Lung (tissue), 12 donors: ENCODE measurements around the gene SEPTIN5. TPM values are rescaled to one million over a fixed set of nuclear protein-coding genes. Genes with fewer than 3 reads are reported as not detected.

Source experiments
- ATAC-seq: fragments of 200-7000 bp; cut with Tn5 transposase; one replicate; pipeline ENCODE4 v1.9.1; 2020; ENCODE audit warnings: moderate number of reproducible peaks; ENCODE audit not compliant: insufficient read depth, low FRiP score
- DNase-seq, 3 donors: peaks; one replicate each; pipeline ENCODE4 v3.0.0-alpha.2; 2013 to 2017
- H3K27ac ChIP-seq, 2 donors: one replicate each; pipeline ENCODE4 v1.5.1; 2013; ENCODE audit warnings: mild to moderate bottlenecking in 2 of 2, moderate library complexity in 2 of 2, control low read depth in 1 of 2, inconsistent platforms in 1 of 2, low read depth in 1 of 2, low read length in 1 of 2
- H3K27me3 ChIP-seq, 3 donors: one replicate each; pipeline ENCODE4 v1.5.1; 2013; ENCODE audit warnings: low read length in 2 of 3; ENCODE audit not compliant: control insufficient read depth in 3 of 3, insufficient read depth in 3 of 3
- H3K36me3 ChIP-seq, 4 donors: one replicate each; pipeline ENCODE4 v1.5.1; 2013; ENCODE audit warnings: low read length in 4 of 4, mild to moderate bottlenecking in 1 of 4, moderate library complexity in 1 of 4; ENCODE audit not compliant: control insufficient read depth in 4 of 4, insufficient read depth in 4 of 4
- H3K4me1 ChIP-seq, 5 donors: one replicate each; pipeline ENCODE4 v1.5.1; 2013; ENCODE audit warnings: low read length in 5 of 5, mild to moderate bottlenecking in 2 of 5, moderate library complexity in 1 of 5; ENCODE audit not compliant: control insufficient read depth in 5 of 5, insufficient read depth in 5 of 5
- H3K4me3 ChIP-seq: one replicate; pipeline ENCODE4 v1.5.1; 2013; ENCODE audit warnings: mild to moderate bottlenecking, control low read depth, moderate library complexity
- H3K9ac ChIP-seq, 2 donors: one replicate each; pipeline ENCODE4 v1.5.1; 2013; ENCODE audit warnings: low read length in 2 of 2, control low read depth in 1 of 2; ENCODE audit not compliant: insufficient read depth in 1 of 2
- H3K9me3 ChIP-seq, 4 donors: one replicate each; pipeline ENCODE4 v1.5.1; 2013; ENCODE audit warnings: low read length in 3 of 4, mild to moderate bottlenecking in 1 of 4, moderate library complexity in 1 of 4; ENCODE audit not compliant: control insufficient read depth in 4 of 4, insufficient read depth in 3 of 4
- WGBS, 2 donors: extraction: QIAGEN DNeasy Blood & Tissue Kit; methylation state at CpG; one replicate each; pipeline ENCODE4 v1.1.7; 2013; 5-methylcytosine and 5-hydroxymethylcytosine counted together
- polyA plus RNA-seq, 2 donors: library from polyadenylated mRNA; stranded (reverse); fragments of 200-250 nt; gene quantifications; one replicate each; pipeline ENCODE4 v1.2.1, GENCODE V29; 2013
- total RNA-seq, 2 donors: library from RNA; depleted of rRNA in 1 of 2; stranded (reverse); fragments of >200 nt in 1 of 2; gene quantifications; one replicate each; pipeline ENCODE4 v1.2.1, GENCODE V29; 2014 to 2021
- TF ChIP-seq, protein P1 (sequence below): IDR thresholded peaks from 2 replicates; pipeline ENCODE4 v1.5.1; 2012; ENCODE audit warnings: mild to moderate bottlenecking; ENCODE audit errors: control extremely low read depth, extremely low read depth
- donor health status: control.
- donor health status: control.
- donor health status: Bipolar disorder and iron deficiency.
- donor health status: healthy.
- donor health status: DM: yes; HTN: yes; CAD: no.

SEPTIN5 gene
- total and polyA plus RNA-seq, 4 donors = 10.4 to 32.5 (median 14.2) TPM

DNA sequence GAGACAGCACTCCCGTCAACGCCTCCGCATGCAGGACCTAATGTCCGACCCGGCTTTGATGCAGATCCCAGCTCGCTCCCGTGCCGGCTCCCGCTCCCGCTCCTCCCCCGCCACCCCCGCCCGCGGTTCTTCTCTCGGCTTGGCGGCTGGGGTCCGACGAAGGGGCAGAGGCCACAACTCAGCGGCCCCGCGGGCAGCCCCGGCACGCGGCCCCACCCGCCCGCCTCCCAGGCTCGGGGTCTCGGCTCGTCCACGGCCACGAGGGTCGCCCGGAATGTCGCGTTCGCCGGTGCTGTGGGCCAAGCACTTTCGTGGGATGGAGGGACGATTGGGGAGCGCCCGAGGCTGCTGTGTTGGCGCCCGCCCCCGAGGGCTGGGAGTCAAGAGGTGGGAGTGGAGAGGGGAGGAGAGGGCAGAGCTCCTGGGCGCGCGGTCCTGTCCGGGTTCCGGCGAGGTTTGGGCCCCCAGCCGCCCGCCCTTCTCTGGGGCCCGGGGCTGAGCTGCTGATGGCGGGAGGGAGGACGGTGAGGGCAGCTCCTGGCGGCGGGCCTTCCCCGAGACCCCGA, 40.9 kb downstream of the SEPTIN5 start:
- H3K4me3 ChIP-seq = no peak overlapping the region
- H3K27ac ChIP-seq = no peak overlapping the region
- TF ChIP-seq, protein P1, sequence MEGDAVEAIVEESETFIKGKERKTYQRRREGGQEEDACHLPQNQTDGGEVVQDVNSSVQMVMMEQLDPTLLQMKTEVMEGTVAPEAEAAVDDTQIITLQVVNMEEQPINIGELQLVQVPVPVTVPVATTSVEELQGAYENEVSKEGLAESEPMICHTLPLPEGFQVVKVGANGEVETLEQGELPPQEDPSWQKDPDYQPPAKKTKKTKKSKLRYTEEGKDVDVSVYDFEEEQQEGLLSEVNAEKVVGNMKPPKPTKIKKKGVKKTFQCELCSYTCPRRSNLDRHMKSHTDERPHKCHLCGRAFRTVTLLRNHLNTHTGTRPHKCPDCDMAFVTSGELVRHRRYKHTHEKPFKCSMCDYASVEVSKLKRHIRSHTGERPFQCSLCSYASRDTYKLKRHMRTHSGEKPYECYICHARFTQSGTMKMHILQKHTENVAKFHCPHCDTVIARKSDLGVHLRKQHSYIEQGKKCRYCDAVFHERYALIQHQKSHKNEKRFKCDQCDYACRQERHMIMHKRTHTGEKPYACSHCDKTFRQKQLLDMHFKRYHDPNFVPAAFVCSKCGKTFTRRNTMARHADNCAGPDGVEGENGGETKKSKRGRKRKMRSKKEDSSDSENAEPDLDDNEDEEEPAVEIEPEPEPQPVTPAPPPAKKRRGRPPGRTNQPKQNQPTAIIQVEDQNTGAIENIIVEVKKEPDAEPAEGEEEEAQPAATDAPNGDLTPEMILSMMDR = no peak
- peaks cover 0 to 25% (median 0%) of the 10 kb centered on the region in 5 donors for H3K4me1 ChIP-seq
- H3K9ac ChIP-seq = no peak overlapping the region
- H3K27me3 ChIP-seq = peaks cover 3 to 70% (median 51%) of the 10 kb centered on the region in 3 donors
- H3K36me3 ChIP-seq = no peaks in the 10 kb centered on the region
- ATAC-seq (no peak), DNase-seq (no peak)
- WGBS, 2 donors = 2 to 6% methylated on average over 55 to 59 of the region's 59 CpGs
- H3K9me3 ChIP-seq = no peaks in the 10 kb centered on the region

DNA sequence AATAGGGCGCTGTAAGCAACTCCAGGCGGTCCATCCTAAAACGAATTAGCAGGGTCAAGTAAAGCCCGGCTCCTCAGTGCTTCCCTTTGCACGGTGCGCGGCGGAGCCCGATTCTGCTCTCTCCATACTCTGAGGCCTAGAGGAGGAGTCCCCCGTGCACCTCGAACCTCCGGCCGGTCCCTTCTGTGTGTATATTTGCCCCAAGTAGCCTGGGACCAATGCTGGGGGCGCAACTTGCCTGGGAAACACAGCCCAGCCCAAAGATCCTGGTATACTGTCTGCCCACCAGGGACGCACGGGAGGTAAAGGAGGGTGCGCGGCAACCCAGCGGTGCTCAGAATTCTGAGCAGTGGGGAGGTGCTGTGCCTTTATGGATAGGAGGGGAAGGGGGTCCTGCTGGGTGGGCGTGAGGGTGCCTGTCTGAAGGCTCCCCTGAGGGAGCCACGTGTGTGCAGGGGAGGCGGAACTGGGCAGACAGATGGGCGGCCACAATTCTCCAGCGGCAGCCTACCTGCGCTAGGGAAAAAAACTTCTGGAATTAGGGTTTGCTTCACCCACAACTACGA, 41.5 kb downstream of the SEPTIN5 start:
- no peak overlapping the region for H3K4me3 ChIP-seq
- H3K27me3 ChIP-seq = peaks cover 3 to 71% (median 52%) of the 10 kb centered on the region in 3 donors
- no peak for ATAC-seq
- 6 to 11% methylated on average over 26 of the region's 26 CpGs for WGBS, 2 donors
- no peaks in the 10 kb centered on the region for H3K9me3 ChIP-seq
- H3K36me3 ChIP-seq = no peaks in the 10 kb centered on the region
- peaks cover 0 to 25% (median 0%) of the 10 kb centered on the region in 5 donors for H3K4me1 ChIP-seq
- no peak for DNase-seq
- H3K9ac ChIP-seq = no peak overlapping the region
- no peak overlapping the region for H3K27ac ChIP-seq
- TF ChIP-seq, protein P1 = no peak

DNA sequence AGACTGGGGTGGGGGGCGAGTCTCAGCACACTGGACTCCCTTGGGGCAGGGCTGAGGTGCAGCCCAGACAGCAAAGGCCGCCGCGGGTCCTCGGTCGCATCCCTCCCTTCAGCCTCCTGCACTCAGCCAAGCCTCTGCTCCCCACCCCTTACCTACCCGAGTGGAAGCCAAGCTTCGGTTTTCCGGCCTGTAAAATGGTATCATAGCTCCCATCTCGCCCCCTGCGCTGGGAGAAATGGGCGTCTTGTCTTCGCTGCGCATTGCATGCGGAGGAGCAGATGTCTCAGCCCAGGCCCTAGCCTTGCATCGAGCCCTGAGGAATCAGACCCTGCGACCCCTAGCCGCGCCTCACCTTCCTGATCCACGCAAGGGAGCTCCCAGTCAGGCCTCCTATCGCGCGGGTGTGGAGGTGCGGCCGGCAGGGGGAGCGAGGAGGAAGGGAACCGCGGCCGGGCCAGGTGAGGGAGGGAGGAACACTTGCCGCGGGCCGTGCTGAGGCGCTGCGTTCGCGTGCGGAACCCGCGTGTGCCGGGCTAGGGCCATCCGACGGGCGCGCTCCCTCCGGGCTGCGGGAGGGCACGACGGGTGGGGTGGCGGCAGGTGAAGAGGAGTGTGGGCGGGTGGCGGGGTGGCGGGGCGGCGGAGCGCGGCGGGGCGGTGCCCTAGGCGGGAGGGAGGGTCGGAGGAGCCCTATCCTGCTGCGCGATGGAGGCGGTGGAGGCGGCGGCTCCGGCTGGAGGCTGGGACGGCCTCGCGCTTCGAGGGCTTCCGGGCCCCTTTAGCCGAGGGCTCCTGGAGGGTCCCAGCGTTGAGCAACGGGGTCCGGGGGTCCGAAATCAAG, 42.2 kb downstream of the SEPTIN5 start:
- no peak for DNase-seq
- WGBS, 2 donors = 5% methylated on average over 50 to 76 of the region's 76 CpGs
- no peak overlapping the region for H3K4me3 ChIP-seq

More for the DNA sequence above, 42.2 kb downstream of the SEPTIN5 start:
- TF ChIP-seq, protein P1 = peak; percentile 43
- Histone ChIP-seq H3K27me3 (peaks cover 3 to 71% (median 52%) of the 10 kb centered on the region in 3 donors), H3K9me3 (no peaks in the 10 kb centered on the region), H3K9ac (no peak overlapping the region), H3K4me1 (peaks cover 0 to 22% (median 0%) of the 10 kb centered on the region in 5 donors), H3K36me3 (no peaks in the 10 kb centered on the region), H3K27ac (no peak overlapping the region)
- ATAC-seq = no peak
